Testis (tissue), 3 donors: ENCODE measurements around the gene EFCAB8. TPM values are rescaled to one million over a fixed set of nuclear protein-coding genes. Genes with fewer than 3 reads are reported as not detected.

Experiments used
- DNase-seq: peaks from one replicate; pipeline ENCODE4 v3.0.0-alpha.2; 2019
- H3K27ac ChIP-seq, 2 donors: fragments of 200-600 bp; sonication (generic); one replicate each; pipeline ENCODE4 v1.5.1; 2019
- H3K27me3 ChIP-seq: fragments of 200-600 bp; sonication (generic); one replicate; pipeline ENCODE4 v1.5.1; 2019
- H3K36me3 ChIP-seq: fragments of 200-600 bp; sonication (generic); one replicate; pipeline ENCODE4 v1.5.1; 2017; ENCODE audit warnings: low read depth; ENCODE audit errors: missing control alignments
- H3K4me1 ChIP-seq: fragments of 200-600 bp; sonication (generic); one replicate; pipeline ENCODE4 v1.5.1; 2019
- H3K4me3 ChIP-seq, 2 donors: fragments of 200-600 bp; sonication (generic); one replicate each; pipeline ENCODE4 v1.5.1; 2017 to 2019
- H3K9me3 ChIP-seq: fragments of 200-600 bp; sonication (generic); one replicate; pipeline ENCODE4 v1.5.1; 2017
- POLR2A ChIP-seq: fragments of 450-650 bp; IDR thresholded peaks from one replicate; pipeline ENCODE4 v1.6.1; 2017; ENCODE audit warnings: antibody characterized with exemption, mild to moderate bottlenecking, moderate library complexity
- WGBS, 2 donors: methylation state at CpG; one replicate each; pipeline ENCODE4 v1.1.5; 2018; 5-methylcytosine and 5-hydroxymethylcytosine counted together
- intact Hi-C: fragments of 100-400 bp; cut with DNase I; formaldehyde crosslinking; loops from one replicate; pipeline ENCODE4 v1.15.1; 2023; ENCODE audit warnings: low total_unique reads
- polyA plus RNA-seq: library from polyadenylated mRNA; stranded (reverse); fragments of 350-450 nt; fragmentation: Illumina TruSeq; extraction: RNeasy Lipid Tissue Mini Kit (QIAGEN cat#74804); gene quantifications from one replicate; pipeline ENCODE4 v1.2.3, GENCODE V29; 2014; ENCODE audit warnings: low read depth, low replicate concordance; ENCODE audit not compliant: insufficient read depth
- total RNA-seq, 2 donors: library from RNA; depleted of rRNA; stranded (reverse); fragments of >200 nt; gene quantifications; one replicate each; pipeline ENCODE4 v1.2.3, GENCODE V29; 2016
- TF ChIP-seq, protein P1 (sequence below), 3 experiments: fragments of 450-650 bp in 2 of 3; fragments of 200-600 bp in 1 of 3; sonication (generic) in 1 of 3; IDR thresholded peaks; one replicate each; pipeline ENCODE4 v1.5.1; 2016 to 2019; ENCODE audit warnings: antibody characterized with exemption in 3 of 3, mild to moderate bottlenecking in 2 of 3, moderate library complexity in 1 of 3

EFCAB8 gene
- total and polyA plus RNA-seq, 3 donors from 2014 or later, result 4.9 to 9.5 (median 6.3) TPM

GRCh38 chr20:32879538-32879937 is 20.8 kb downstream of the EFCAB8 start:
- TF ChIP-seq, protein P1, sequence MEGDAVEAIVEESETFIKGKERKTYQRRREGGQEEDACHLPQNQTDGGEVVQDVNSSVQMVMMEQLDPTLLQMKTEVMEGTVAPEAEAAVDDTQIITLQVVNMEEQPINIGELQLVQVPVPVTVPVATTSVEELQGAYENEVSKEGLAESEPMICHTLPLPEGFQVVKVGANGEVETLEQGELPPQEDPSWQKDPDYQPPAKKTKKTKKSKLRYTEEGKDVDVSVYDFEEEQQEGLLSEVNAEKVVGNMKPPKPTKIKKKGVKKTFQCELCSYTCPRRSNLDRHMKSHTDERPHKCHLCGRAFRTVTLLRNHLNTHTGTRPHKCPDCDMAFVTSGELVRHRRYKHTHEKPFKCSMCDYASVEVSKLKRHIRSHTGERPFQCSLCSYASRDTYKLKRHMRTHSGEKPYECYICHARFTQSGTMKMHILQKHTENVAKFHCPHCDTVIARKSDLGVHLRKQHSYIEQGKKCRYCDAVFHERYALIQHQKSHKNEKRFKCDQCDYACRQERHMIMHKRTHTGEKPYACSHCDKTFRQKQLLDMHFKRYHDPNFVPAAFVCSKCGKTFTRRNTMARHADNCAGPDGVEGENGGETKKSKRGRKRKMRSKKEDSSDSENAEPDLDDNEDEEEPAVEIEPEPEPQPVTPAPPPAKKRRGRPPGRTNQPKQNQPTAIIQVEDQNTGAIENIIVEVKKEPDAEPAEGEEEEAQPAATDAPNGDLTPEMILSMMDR (IDR thresholded peaks at IDR 0.05), result no peak
- no peak for TF ChIP-seq POLR2A
- Histone ChIP-seq H3K9me3 (no peaks in the 10 kb centered on the region), H3K4me3 (no peak overlapping the region), H3K4me1 (no peaks in the 10 kb centered on the region), H3K36me3 (no peaks in the 10 kb centered on the region), H3K27me3 (no peaks in the 10 kb centered on the region), H3K27ac (no peak overlapping the region)
- intact Hi-C loops, result no loop called here
- DNase-seq, result no peak
- 68 to 87% methylated on average over 8 to 9 of the region's 9 CpGs for WGBS, 2 donors

DNA sequence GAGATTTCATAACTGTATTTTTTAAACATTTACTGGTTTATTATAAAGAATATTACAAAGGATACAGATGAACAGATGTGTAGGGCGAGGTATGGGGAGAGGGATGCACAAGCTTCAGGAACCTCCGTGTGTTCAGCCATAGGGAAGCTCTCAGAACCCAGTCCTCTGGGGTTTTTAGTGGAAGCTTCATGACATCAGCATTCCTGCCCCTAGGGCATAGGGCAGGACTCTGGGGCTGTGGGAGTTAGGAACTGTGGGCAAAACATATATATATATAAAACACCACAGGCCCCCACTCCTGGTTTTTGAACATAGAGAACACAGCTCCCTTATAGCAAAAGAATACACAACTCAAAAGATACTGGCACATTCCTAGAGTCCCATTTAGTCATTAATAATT is 21.9 kb downstream of the EFCAB8 start:
- H3K4me3 ChIP-seq, result no peak overlapping the region
- TF ChIP-seq, protein P1 (IDR thresholded peaks at IDR 0.05), result no peak
- no peak for TF ChIP-seq POLR2A
- 84 to 99% methylated on average over 2 of the region's 2 CpGs for WGBS, 2 donors
- H3K36me3 ChIP-seq, result no peaks in the 10 kb centered on the region
- no peaks in the 10 kb centered on the region for H3K9me3 ChIP-seq
- H3K27ac ChIP-seq, result no peak overlapping the region
- intact Hi-C loops, result no loop called here
- no peak for DNase-seq
- no peaks in the 10 kb centered on the region for H3K4me1 ChIP-seq
- no peaks in the 10 kb centered on the region for H3K27me3 ChIP-seq

DNA sequence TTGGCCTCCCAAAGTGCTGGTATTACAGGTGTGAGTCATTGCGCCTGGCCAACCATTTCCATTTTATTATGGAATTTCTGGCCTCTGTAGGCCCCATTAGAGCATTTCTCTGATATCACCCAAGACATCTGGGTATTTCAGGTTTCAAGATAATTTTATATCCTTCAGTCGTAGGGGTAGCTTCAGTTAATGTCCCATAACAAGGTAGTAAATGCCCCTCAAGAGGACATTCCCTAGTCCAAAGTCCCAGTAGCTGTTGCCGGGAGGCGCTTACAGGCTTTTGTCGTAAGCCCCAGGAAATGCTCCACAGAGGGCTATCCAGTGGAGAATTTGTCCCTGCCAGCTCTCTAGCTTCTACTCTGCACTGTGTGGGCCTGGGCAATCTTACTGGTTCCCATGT is 24.4 kb downstream of the EFCAB8 start:
- Histone ChIP-seq H3K27me3 (no peaks in the 10 kb centered on the region), H3K36me3 (no peaks in the 10 kb centered on the region), H3K27ac (no peak overlapping the region), H3K9me3 (no peaks in the 10 kb centered on the region), H3K4me3 (no peak overlapping the region), H3K4me1 (no peaks in the 10 kb centered on the region)
- TF ChIP-seq POLR2A, result no peak
- TF ChIP-seq, protein P1 (IDR thresholded peaks at IDR 0.05), result no peak
- intact Hi-C loops, result no loop called here
- no peak for DNase-seq
- 74 to 94% methylated on average over 5 of the region's 5 CpGs for WGBS, 2 donors

DNA sequence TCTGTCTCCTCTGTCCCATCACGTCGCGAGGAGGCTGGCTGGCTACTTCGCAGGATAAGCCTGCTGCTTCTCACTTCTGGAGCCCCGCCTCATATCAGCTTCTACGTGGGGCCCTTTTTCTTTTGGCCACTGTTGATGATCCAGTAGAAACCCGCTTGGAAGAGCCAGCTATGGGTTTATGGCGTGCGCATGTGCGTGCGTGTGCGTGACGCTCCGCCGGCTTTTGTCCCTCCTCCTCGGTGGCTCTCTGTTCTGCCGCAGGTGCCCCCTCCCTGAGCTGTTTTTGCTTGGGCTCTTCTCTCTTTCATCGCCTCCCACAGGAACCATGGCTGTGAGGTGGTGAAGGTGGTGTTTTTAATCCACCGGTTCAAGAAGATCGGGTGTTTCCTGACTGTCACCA is 26.5 kb downstream of the EFCAB8 start:
- TF ChIP-seq, protein P1 (IDR thresholded peaks at IDR 0.05), result no peak
- TF ChIP-seq POLR2A, result no peak
- Histone ChIP-seq H3K9me3 (no peaks in the 10 kb centered on the region), H3K27me3 (no peaks in the 10 kb centered on the region), H3K4me1 (no peaks in the 10 kb centered on the region), H3K36me3 (no peaks in the 10 kb centered on the region), H3K4me3 (no peak overlapping the region), H3K27ac (no peak overlapping the region)
- intact Hi-C loops, result no loop called here
- no peak for DNase-seq
- 91 to 93% methylated on average over 20 of the region's 20 CpGs for WGBS, 2 donors

DNA sequence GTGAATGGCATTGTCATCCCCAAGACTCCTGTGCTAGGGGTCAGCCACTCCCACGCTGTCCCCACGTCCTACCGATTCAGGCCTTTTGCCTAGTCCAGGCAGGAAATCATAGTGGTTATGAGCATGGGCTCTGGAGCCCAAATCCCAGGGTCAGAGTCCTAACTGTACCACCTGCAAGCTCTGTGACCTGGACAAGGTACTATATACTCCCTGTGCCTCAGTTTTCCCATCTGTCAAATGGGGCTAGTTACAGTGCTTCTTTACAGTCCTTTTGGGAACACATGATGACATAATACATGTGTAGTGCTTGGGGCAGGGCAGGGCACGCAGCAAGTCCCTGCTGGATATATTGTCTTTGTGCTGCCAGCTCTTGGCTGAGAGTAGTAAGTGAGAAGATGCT is 27.2 kb downstream of the EFCAB8 start:
- DNase-seq, result no peak
- intact Hi-C loops, result no loop called here
- Histone ChIP-seq H3K27ac (no peak overlapping the region), H3K36me3 (no peaks in the 10 kb centered on the region), H3K4me3 (no peak overlapping the region), H3K27me3 (no peaks in the 10 kb centered on the region), H3K9me3 (no peaks in the 10 kb centered on the region), H3K4me1 (no peaks in the 10 kb centered on the region)
- 89 to 90% methylated on average over 2 to 4 of the region's 4 CpGs for WGBS, 2 donors
- TF ChIP-seq, protein P1 (IDR thresholded peaks at IDR 0.05), result no peak
- TF ChIP-seq POLR2A, result no peak
